GM19324 (cell line): Measurements from ENCODE around the gene CHTOP.

Source experiments
- ATAC-seq: cut with Tn5 transposase; IDR thresholded peaks from one replicate; pipeline ENCODE4 v1.9.1; 2021; ENCODE audit warnings: mild to moderate bottlenecking, moderate library complexity; ENCODE audit not compliant: unreplicated experiment, low FRiP score

CHTOP gene

GRCh38 chr1:153612111-153612754 is 21.6 kb upstream of the CHTOP start:
- ATAC-seq: no peak

- no peak for ATAC-seq
These were observed 21.0 kb upstream of the CHTOP start, which contains the start of gene S100A16 for GRCh38 chr1:153612755-153613331. Gene S100A16, minus strand, starts transcription at chr1:153613137. Its CDS starts 4,986 bp downstream, at chr1:153608151.

- ATAC-seq: no peak
These were observed 20.5 kb upstream of the CHTOP start for GRCh38 chr1:153613406-153613805.

- no peak for ATAC-seq
These were observed 19.5 kb upstream of the CHTOP start for GRCh38 chr1:153614189-153614900.

- no peak for ATAC-seq
These were observed 19.0 kb upstream of the CHTOP start for GRCh38 chr1:153614906-153615305.

- no peak for ATAC-seq
These were observed 18.5 kb upstream of the CHTOP start for GRCh38 chr1:153615406-153615805.

GRCh38 chr1:153616144-153616916 is 17.5 kb upstream of the CHTOP start, which contains the start of gene S100A14:
Gene S100A14, minus strand, starts transcription at chr1:153616325. Its CDS starts 467 bp downstream, at chr1:153615858.
- no peak for ATAC-seq

GRCh38 chr1:153616917-153617311 is 17.0 kb upstream of the CHTOP start:
- ATAC-seq: no peak

GRCh38 chr1:153617663-153618062 is 16.2 kb upstream of the CHTOP start:
- ATAC-seq: peak; percentile 68

- ATAC-seq: no peak
These were observed 14.7 kb upstream of the CHTOP start for GRCh38 chr1:153619171-153619570.

- ATAC-seq: no peak
These were observed 10.8 kb upstream of the CHTOP start for GRCh38 chr1:153623101-153623500.

GRCh38 chr1:153624965-153625611 is 8.8 kb upstream of the CHTOP start:
- no peak for ATAC-seq

- no peak for ATAC-seq
These were observed 7.4 kb upstream of the CHTOP start for GRCh38 chr1:153626477-153626903.

- ATAC-seq: no peak
These were observed 6.8 kb upstream of the CHTOP start, which contains the start of gene S100A13 for GRCh38 chr1:153626904-153627714. Gene S100A13, minus strand, starts transcription at chr1:153627505. Its CDS starts 1,033 bp downstream, at chr1:153626472.

- ATAC-seq: no peak
These were observed 5.9 kb upstream of the CHTOP start, which contains the start of gene S100A1 for GRCh38 chr1:153627715-153628626. Gene S100A1, plus strand, starts transcription at chr1:153628434. Its CDS starts 2,088 bp downstream, at chr1:153630522.

GRCh38 chr1:153628638-153629342 is 5.1 kb upstream of the CHTOP start:
- no peak for ATAC-seq

- ATAC-seq: no peak
These were observed 4.6 kb upstream of the CHTOP start for GRCh38 chr1:153629343-153629665.

GRCh38 chr1:153629971-153630370 is 3.9 kb upstream of the CHTOP start:
- no peak for ATAC-seq
